Suprapubic skin (tissue), 4 donors: Measurements from ENCODE around the gene AOC1.

Experiments
- POLR2A ChIP-seq, 2 donors: fragments of 450-650 bp; IDR thresholded peaks; one replicate each; pipeline ENCODE4 v1.6.1; 2017; ENCODE audit warnings: antibody characterized with exemption in 2 of 2, mild to moderate bottlenecking in 2 of 2, moderate library complexity in 2 of 2
- POLR2AphosphoS5 ChIP-seq, 3 donors: sonication (generic); formaldehyde crosslinking; IDR thresholded peaks; one replicate each; pipeline ENCODE4 v1.6.1; 2017; ENCODE audit warnings: antibody characterized with exemption in 3 of 3
- TF ChIP-seq, protein P1 (sequence below), 2 donors: fragments of 200-600 bp in 1 of 2; fragments of 450-650 bp in 1 of 2; sonication (generic) in 1 of 2; IDR thresholded peaks; one replicate each; pipeline ENCODE4 v1.5.1; 2016 to 2019; ENCODE audit warnings: antibody characterized with exemption in 2 of 2, mild to moderate bottlenecking in 1 of 2, moderate library complexity in 1 of 2

DNA sequence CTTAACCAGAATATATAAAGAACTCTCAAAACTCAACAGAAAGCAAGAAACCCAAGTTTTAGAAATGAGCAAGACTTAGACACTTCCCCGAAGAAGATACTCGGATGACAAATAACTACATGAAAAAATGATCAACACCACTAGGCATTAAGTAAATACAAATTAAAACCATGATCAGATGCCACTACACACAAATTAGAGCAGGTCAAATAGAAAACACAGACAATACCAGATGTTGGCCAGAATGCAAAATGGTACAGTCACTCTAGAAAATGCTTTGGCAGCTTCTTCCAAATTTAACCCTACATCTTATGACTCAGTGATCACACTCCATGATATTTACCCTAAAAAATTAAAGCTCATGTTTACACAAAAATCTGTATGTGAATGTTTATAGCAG lies 33.3 kb upstream of the AOC1 start:
- TF ChIP-seq, protein P1, sequence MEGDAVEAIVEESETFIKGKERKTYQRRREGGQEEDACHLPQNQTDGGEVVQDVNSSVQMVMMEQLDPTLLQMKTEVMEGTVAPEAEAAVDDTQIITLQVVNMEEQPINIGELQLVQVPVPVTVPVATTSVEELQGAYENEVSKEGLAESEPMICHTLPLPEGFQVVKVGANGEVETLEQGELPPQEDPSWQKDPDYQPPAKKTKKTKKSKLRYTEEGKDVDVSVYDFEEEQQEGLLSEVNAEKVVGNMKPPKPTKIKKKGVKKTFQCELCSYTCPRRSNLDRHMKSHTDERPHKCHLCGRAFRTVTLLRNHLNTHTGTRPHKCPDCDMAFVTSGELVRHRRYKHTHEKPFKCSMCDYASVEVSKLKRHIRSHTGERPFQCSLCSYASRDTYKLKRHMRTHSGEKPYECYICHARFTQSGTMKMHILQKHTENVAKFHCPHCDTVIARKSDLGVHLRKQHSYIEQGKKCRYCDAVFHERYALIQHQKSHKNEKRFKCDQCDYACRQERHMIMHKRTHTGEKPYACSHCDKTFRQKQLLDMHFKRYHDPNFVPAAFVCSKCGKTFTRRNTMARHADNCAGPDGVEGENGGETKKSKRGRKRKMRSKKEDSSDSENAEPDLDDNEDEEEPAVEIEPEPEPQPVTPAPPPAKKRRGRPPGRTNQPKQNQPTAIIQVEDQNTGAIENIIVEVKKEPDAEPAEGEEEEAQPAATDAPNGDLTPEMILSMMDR (IDR thresholded peaks at IDR 0.05), result no peak
- TF ChIP-seq POLR2AphosphoS5 (IDR thresholded peaks at IDR 0.05) (no peak), POLR2A (IDR thresholded peaks at IDR 0.05) (no peak)
